Measurements from ENCODE around the gene ULK3.

Gene ULK3

DNA sequence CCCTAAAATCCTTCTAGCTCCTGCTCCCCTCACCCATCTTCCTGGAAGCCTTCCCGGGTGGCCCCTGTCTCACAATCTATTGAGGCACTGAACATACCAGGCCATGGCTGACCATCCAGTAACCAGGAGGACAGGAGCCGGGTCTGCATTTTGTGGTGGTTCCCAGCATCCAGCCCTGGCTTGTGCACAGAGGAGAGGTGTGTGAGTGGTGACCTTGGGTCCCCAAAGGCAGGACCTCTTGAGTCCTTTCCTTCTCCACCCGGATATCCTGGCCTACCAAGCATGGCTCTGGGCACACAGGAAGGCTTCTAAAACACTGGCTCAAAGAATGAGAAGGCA is 53.2 kb downstream of the ULK3 start:
- H3K27ac ChIP-seq (ENCODE audit: low read depth, low read length): no peak overlapping the region
- no peaks in the 10 kb centered on the region for H3K36me3 ChIP-seq (ENCODE audit: control insufficient read depth, insufficient read depth, low read length)
- no peak overlapping the region for H3K4me3 ChIP-seq (ENCODE audit: low read depth, low read length)
- H3K27me3 ChIP-seq (ENCODE audit: control insufficient read depth, insufficient read depth, low read length): no peaks in the 10 kb centered on the region
- no peaks in the 10 kb centered on the region for H3K9me3 ChIP-seq (ENCODE audit: control insufficient read depth, insufficient read depth, low read depth, low read length)
- no peak overlapping the region for H3K9ac ChIP-seq (ENCODE audit: low read length)
- peaks cover 48% of the 10 kb centered on the region for H3K4me1 ChIP-seq (ENCODE audit: control insufficient read depth, insufficient read depth, low read length)

DNA sequence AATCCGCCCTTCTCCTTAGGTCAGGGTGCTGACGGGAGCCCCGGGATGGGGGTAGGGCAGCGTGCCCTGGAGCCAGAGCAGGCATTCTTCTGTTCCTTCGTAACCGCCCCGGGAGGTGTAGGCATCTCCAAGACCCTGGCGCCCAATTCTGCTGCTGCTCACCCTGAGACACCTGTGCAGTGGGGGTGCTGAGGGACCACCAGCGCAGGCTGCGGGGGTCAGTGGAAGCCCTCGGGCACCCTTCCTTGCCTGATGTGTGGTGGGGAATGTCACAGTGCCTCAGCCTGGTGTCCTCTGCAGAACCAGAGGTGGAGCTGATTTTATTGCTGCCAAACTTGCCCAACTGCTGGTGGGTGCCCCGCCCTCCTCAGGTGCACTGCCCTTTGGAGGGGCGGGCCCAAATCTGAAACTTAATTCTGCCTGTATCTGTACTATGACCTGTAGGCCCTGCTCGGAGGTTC is 53.8 kb downstream of the ULK3 start:
- H3K9me3 ChIP-seq (ENCODE audit: control insufficient read depth, insufficient read depth, low read depth, low read length): no peaks in the 10 kb centered on the region
- no peak overlapping the region for H3K27ac ChIP-seq (ENCODE audit: low read depth, low read length)
- no peaks in the 10 kb centered on the region for H3K36me3 ChIP-seq (ENCODE audit: control insufficient read depth, insufficient read depth, low read length)
- H3K9ac ChIP-seq (ENCODE audit: low read length): no peak overlapping the region
- no peaks in the 10 kb centered on the region for H3K27me3 ChIP-seq (ENCODE audit: control insufficient read depth, insufficient read depth, low read length)
- H3K4me3 ChIP-seq (ENCODE audit: low read depth, low read length): no peak overlapping the region
- peaks cover 48% of the 10 kb centered on the region for H3K4me1 ChIP-seq (ENCODE audit: control insufficient read depth, insufficient read depth, low read length)

DNA sequence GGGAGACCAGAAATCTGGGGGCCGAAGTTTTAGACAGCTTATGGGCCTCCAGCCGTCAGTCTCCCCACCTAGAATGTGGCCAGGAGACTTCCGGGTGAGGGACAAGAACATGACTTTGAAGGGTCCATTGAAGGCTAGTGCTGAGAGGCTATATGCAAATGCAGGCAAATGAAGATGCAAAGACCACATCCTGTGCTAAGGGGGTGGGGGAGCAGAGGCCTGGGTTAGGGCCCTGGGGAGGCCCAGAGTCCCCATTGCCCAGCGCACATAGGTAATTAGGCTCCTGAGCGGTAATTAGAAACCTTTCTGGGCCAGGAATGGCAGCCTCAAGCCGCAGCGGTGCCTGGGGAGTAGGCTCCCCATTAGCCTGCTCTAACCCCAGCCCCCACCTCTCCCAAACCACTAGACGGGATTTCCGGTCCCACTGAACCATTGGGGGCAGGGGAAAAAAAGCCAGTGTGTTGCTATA is 54.2 kb downstream of the ULK3 start:
- no peaks in the 10 kb centered on the region for H3K36me3 ChIP-seq (ENCODE audit: control insufficient read depth, insufficient read depth, low read length)
- no peak overlapping the region for H3K4me3 ChIP-seq (ENCODE audit: low read depth, low read length)
- H3K27ac ChIP-seq (ENCODE audit: low read depth, low read length): no peak overlapping the region
- H3K4me1 ChIP-seq (ENCODE audit: control insufficient read depth, insufficient read depth, low read length): peaks cover 51% of the 10 kb centered on the region
- H3K9ac ChIP-seq (ENCODE audit: low read length): no peak overlapping the region
- H3K9me3 ChIP-seq (ENCODE audit: control insufficient read depth, insufficient read depth, low read depth, low read length): no peaks in the 10 kb centered on the region
- H3K27me3 ChIP-seq (ENCODE audit: control insufficient read depth, insufficient read depth, low read length): no peaks in the 10 kb centered on the region

DNA sequence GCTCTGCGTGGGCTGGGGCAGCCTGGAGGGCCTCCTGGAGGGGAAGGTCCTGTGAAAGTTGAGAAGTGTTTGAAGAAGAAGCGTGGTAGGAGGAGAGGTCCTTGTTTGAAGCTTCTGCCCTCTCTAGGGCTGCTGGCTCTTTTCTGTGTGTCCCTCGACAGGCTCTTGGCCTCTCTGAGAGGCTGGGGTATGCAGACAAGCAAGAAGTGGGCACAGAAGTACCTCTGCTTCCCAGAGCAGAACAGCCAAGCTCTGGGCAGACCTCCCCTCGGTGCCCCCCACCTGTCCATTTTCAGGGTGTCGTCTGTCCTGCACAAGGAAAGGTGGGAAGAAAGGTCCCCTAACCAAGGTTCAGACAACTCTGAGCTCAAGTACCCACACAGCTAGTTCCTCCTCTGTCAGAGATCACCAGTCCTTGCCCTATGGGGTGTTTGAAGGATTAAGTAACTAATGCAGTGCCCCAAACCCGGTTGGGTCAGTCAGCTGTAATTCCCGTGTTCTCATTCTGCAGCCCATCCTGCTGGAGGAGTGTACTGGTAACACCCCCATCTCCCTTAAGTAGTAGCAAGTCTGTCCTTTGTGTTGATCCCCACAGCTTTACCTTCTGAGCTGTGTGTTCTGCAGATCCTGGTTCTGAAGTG is 54.8 kb downstream of the ULK3 start:
- H3K27ac ChIP-seq (ENCODE audit: low read depth, low read length): no peak overlapping the region
- peaks cover 52% of the 10 kb centered on the region for H3K4me1 ChIP-seq (ENCODE audit: control insufficient read depth, insufficient read depth, low read length)
- no peaks in the 10 kb centered on the region for H3K36me3 ChIP-seq (ENCODE audit: control insufficient read depth, insufficient read depth, low read length)
- no peaks in the 10 kb centered on the region for H3K27me3 ChIP-seq (ENCODE audit: control insufficient read depth, insufficient read depth, low read length)
- H3K9ac ChIP-seq (ENCODE audit: low read length): no peak overlapping the region
- H3K9me3 ChIP-seq (ENCODE audit: control insufficient read depth, insufficient read depth, low read depth, low read length): no peaks in the 10 kb centered on the region
- H3K4me3 ChIP-seq (ENCODE audit: low read depth, low read length): no peak overlapping the region

GRCh38 chr15:74787251-74788041 is 55.5 kb downstream of the ULK3 start:
- H3K9ac ChIP-seq (ENCODE audit: low read length): no peak overlapping the region
- no peak overlapping the region for H3K4me3 ChIP-seq (ENCODE audit: low read depth, low read length)
- H3K27ac ChIP-seq (ENCODE audit: low read depth, low read length): no peak overlapping the region
- no peaks in the 10 kb centered on the region for H3K9me3 ChIP-seq (ENCODE audit: control insufficient read depth, insufficient read depth, low read depth, low read length)
- no peaks in the 10 kb centered on the region for H3K27me3 ChIP-seq (ENCODE audit: control insufficient read depth, insufficient read depth, low read length)
- no peaks in the 10 kb centered on the region for H3K36me3 ChIP-seq (ENCODE audit: control insufficient read depth, insufficient read depth, low read length)
- peaks cover 50% of the 10 kb centered on the region for H3K4me1 ChIP-seq (ENCODE audit: control insufficient read depth, insufficient read depth, low read length)

- no peak overlapping the region for H3K4me3 ChIP-seq (ENCODE audit: low read depth, low read length)
These were observed 56.3 kb downstream of the ULK3 start for GRCh38 chr15:74786551-74787165.

More at GRCh38 chr15:74786551-74787165, 56.3 kb downstream of the ULK3 start:
- no peaks in the 10 kb centered on the region for H3K36me3 ChIP-seq (ENCODE audit: control insufficient read depth, insufficient read depth, low read length)
- H3K9ac ChIP-seq (ENCODE audit: low read length): no peak overlapping the region
- peaks cover 44% of the 10 kb centered on the region for H3K4me1 ChIP-seq (ENCODE audit: control insufficient read depth, insufficient read depth, low read length)
- H3K27me3 ChIP-seq (ENCODE audit: control insufficient read depth, insufficient read depth, low read length): no peaks in the 10 kb centered on the region
- no peaks in the 10 kb centered on the region for H3K9me3 ChIP-seq (ENCODE audit: control insufficient read depth, insufficient read depth, low read depth, low read length)
- no peak overlapping the region for H3K27ac ChIP-seq (ENCODE audit: low read depth, low read length)

Measured in HUES6 (cell line).